ENCODE measurements around the gene HRK.

HRK gene

GRCh38 chr12:116898669-116899068 is 17.4 kb upstream of the HRK start:
- no peak for DNase-seq (ENCODE audit: low read depth)

DNA sequence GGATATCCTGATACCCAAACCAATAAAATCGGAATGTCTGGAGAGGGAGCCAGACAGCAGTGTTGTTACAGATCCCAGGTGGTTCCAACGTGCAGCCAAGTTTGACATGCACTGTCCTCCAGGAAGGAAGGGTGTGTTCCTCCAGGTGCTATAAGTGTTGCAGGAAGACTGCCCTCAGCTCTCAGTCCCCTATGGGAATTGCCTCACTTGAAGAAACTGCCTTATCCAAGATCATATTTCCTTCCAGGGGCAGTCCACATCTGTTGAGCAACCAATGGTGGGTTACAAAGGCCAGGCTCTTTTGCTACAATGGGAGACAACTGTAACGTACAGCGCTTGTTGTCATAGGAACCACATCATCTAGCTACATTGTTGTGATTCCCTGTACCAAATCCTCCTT is 16.2 kb upstream of the HRK start:
- no peak for DNase-seq (ENCODE audit: low read depth)

GRCh38 chr12:116896411-116896924 is 15.2 kb upstream of the HRK start:
- DNase-seq (ENCODE audit: low read depth): no peak

DNA sequence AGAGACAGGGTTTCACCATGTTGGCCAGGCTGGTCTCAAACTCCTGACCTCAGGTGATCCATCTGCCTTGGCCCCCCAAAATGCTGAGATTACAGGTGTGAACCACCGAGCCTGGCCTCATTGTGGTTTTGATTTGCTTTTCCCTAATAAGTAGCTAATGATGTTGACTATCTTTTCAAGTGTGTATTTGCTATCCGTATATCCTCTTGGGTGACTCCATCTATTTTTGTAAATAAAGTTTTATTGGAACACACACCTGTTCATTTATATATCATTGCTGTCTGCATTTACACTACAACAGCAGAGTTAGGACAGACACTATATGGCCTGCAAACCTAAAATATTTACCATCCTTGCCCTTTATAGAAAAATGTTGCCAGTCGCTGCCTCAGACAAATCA is 13.7 kb upstream of the HRK start:
- no peak for DNase-seq (ENCODE audit: low read depth)

DNA sequence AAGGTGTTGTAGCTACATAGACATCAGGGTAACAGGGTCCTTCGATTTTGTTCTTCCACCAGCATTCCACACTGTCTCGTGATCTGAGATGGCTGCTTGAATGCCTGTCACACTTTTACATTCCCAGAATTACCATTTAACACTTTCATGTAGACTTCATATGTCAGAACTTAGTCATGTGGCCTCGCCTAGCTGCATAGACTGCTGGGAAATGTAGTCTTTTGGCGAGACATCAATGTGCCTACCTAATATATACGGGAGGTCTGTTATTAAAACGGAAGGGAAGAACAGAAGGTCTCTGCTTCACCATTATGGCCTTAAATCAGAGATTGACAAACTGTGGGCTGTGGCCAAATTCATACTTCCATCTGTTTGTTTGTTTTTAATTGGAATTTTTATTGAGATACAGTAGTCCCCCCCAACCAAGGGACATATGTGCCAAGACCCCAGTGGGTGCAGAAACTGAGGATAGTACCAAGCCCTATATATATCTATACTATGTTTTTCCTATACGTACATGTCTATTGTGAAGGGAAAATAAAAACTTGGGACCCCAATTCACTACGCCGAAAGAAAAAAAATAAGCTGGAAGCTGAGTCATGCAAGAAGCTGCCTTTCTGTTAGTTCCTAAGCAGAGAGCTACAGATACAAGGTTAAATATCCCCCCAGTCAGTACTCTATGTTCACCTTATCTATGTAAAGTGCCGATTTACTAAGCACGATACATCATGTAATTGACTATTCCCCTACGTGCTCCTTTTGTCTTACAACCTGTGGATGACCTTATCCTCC is 11.3 kb upstream of the HRK start:
- no peak for DNase-seq (ENCODE audit: low read depth)

DNA sequence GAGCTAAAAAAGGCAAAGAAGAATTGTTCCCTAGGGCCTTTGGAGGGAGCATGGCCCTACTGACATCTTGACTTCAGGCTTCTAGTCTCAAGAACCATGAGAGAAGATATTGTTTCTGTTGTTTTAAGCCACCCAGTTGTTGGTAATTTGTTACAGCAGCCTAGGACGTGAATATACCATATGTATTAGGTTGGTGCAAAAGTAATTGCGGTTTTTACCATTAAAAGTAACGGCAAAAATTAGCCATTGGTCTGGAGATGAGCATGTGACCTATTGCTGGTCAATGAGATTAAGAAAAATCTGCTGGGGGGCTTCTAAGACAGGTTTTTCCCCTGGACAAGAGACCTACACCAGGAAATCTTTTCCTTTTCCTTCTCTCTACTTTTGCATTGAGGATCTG is 9.8 kb upstream of the HRK start:
- DNase-seq (ENCODE audit: low read depth): no peak

DNA sequence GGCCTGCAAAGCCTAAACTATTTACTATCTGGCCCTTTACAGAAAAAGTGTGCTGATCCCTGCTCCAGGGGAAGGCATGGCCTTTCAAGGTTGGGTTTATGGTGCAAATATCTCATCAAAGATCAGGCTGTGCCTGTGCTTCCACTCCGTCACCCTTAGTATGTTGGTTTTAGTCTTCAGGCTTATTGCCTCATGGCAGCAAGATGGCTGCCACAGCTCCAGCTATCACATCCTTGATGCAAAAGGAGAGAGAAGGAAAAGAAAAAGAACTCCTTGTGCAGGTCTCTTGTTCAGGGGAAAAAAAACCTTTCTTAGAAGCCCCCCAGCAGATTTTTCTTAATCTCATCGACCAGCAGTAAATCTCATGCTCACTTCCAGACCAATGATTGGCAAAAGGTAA is 9.1 kb upstream of the HRK start:
- no peak for DNase-seq (ENCODE audit: low read depth)

DNA sequence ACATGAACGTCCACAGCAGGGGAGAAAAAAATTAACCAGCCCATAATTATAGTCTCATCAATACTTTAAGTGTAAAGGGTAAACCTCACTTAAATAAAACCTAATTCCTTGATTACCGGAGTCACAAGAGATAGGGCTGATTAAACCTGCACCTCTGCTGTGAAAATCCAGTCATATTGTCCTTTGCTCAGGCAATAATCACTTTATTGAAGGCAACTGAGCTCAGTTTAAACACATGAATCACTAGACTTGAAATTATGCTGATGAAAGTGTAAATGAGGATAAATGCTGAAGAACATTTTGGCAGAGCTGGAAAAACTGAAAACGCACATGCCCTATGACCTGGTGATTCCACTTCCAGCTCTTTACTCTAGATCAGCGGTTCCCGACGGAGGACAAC is 6.7 kb upstream of the HRK start:
- DNase-seq (ENCODE audit: low read depth): no peak

DNA sequence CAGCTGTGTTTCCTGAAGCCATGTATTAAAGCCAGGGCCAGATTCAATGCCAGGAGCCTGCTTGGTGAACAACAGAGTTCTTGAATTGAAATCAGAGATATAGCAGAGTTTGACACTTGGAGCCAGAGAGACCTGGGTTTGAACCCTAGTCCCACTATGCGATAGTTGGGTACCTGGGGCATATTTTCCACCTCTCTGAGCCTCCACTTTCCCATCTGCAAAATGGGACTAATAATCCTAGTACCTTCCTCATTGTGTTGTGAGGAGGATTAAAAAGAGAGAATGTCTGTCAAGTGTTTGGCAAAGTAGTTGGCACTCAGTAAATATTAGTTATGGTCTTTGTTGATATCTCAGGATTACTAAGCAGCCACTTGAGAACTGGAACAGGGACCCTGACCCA is 6.0 kb upstream of the HRK start:
- no peak for DNase-seq (ENCODE audit: low read depth)

- no peak for DNase-seq (ENCODE audit: low read depth)
These were observed 4.2 kb upstream of the HRK start for GRCh38 chr12:116885491-116885890.

DNA sequence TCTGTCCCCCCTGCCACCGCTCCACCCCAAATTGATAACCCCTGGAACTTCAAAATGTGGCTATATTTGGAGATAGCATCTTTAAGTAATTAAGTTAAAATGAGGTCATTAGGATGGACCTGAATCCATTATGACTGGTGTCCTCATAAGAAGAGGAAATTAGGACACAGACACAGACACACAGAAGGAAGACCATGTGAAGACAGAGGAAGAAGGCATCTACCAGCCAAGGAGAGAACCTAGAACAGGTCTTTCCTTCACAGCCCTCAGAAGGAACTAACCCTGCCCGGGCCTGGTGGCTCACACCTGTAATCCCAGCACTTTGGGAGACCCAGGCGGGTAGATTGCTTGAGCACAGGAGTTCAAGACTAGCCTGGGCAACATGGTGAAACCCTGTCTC is 3.6 kb upstream of the HRK start:
- DNase-seq (ENCODE audit: low read depth): no peak

- DNase-seq (ENCODE audit: low read depth): no peak
These were observed 1.5 kb upstream of the HRK start for GRCh38 chr12:116882742-116883141.

- no peak for DNase-seq (ENCODE audit: low read depth)
These were observed 751 bp upstream of the HRK start for GRCh38 chr12:116881877-116882507.

- DNase-seq (ENCODE audit: low read depth): no peak
These were observed 370 bp downstream of the HRK start for GRCh38 chr12:116880817-116881324.

DNA sequence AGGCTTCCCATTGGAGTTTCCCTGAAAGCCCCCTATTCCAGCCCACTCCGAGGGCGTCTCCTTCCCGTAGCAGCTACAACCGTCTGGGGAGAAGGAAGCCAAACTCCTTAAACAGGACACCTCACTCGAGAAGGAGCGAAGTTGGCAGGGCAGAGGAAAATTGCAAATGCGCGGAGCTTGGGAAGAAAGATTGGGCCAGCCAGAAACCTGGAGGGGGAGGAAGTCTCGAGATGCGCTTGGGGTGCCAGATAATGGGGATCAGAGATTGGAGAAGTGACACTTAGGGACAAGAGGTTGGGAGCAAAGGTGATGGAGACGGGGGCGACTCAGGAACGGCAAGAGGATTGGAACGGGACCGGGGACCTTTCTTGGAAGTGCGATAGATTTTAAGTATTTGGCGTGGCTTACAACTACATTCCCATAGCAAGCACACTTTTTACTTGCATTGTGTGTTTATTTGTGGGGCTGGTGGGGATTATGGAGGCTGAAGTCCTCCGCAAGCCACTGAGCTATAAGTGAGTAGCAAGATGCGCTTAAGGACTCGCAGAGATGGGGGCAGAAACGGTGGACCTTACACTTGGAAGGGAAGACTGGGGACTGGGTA is 926 bp downstream of the HRK start:
- no peak for DNase-seq (ENCODE audit: low read depth)

- DNase-seq (ENCODE audit: low read depth): no peak
These were observed 1.6 kb downstream of the HRK start for GRCh38 chr12:116879509-116880212.

GRCh38 chr12:116878567-116879508 is 2.4 kb downstream of the HRK start:
- no peak for DNase-seq (ENCODE audit: low read depth)

- DNase-seq (ENCODE audit: low read depth): no peak
These were observed 4.9 kb downstream of the HRK start for GRCh38 chr12:116876151-116876869.

- no peak for DNase-seq (ENCODE audit: low read depth)
These were observed 6.8 kb downstream of the HRK start for GRCh38 chr12:116874324-116874995.

DNA sequence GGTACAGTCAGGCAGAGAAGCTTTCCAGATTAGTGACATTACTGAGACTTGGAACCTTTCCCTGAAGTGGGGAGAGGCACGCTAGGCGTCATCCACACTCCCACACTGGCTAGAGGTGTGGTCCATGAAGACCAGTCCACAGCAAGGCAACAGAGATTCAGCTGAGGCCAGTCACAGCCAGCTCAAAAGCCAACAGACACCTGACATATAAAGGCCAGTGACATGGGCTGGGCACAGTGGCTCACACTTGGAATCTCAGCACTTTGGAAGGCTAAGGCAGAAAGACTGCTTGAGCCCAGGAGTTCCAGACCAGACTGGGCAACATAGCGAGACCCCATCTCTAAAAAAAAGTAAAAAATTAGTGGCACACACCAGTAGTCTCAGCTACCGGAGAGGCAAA is 10.9 kb downstream of the HRK start:
- DNase-seq (ENCODE audit: low read depth): no peak
